Heart right ventricle (tissue), 16 donors: Measurements from ENCODE around the gene CHRNG. TPM values are rescaled to one million over a fixed set of nuclear protein-coding genes. Genes with fewer than 3 reads are reported as not detected.

ENCODE experiments used
- ATAC-seq, 8 donors: fragments of 200-7000 bp; cut with Tn5 transposase; one replicate each; pipeline ENCODE4 v1.9.1; 2020; ENCODE audit warnings: mild to moderate bottlenecking in 8 of 8, moderate library complexity in 8 of 8, moderate number of reproducible peaks in 1 of 8
- DNase-seq, 2 donors: peaks; one replicate each; pipeline ENCODE4 v3.0.0-alpha.2; 2020
- H3K27ac ChIP-seq, 10 donors: fragments of 200-600 bp; sonication (generic) in 2 of 10; one replicate each; pipeline versions ENCODE4 v1.5.0 to v1.8.0; 2020 to 2022; ENCODE audit warnings: mild to moderate bottlenecking in 3 of 10
- H3K27me3 ChIP-seq, 7 donors: fragments of 200-600 bp; one replicate each; pipeline ENCODE4 v1.8.0; 2021 to 2022; ENCODE audit warnings: mild to moderate bottlenecking in 2 of 7
- H3K36me3 ChIP-seq, 9 donors: fragments of 200-600 bp; sonication (generic) in 1 of 9; one replicate each; pipeline versions ENCODE4 v1.5.0 to v1.8.0; 2020 to 2022; ENCODE audit warnings: mild to moderate bottlenecking in 2 of 9
- H3K4me1 ChIP-seq, 9 donors: fragments of 200-600 bp; sonication (generic) in 1 of 9; one replicate each; pipeline versions ENCODE4 v1.5.0 to v1.8.0; 2020 to 2022; ENCODE audit warnings: mild to moderate bottlenecking in 4 of 9
- H3K4me3 ChIP-seq, 10 donors: fragments of 200-600 bp; sonication (generic) in 2 of 10; one replicate each; pipeline versions ENCODE4 v1.5.0 to v1.8.0; 2020 to 2022; ENCODE audit warnings: mild to moderate bottlenecking in 7 of 10, moderate library complexity in 2 of 10
- H3K9me3 ChIP-seq, 11 donors: fragments of 200-600 bp in 10 of 11; sonication (generic) in 2 of 11; one replicate each; pipeline versions ENCODE4 v1.5.0 to v1.8.0; 2013 to 2022; ENCODE audit warnings: mild to moderate bottlenecking in 2 of 11, control low read depth in 1 of 11, moderate library complexity in 1 of 11
- CTCF ChIP-seq, 9 donors: fragments of 200-600 bp; sonication (generic) in 2 of 9; IDR thresholded peaks; one replicate each; pipeline versions ENCODE4 v1.5.0 to v1.8.0; 2021 to 2022; ENCODE audit warnings: antibody characterized with exemption in 9 of 9, mild to moderate bottlenecking in 5 of 9, moderate library complexity in 1 of 9
- WGBS, 2 donors: extraction: QIAGEN DNeasy Blood & Tissue Kit; methylation state at CpG; one replicate each; pipeline ENCODE4 v1.1.7; 2013; ENCODE audit warnings: inconsistent platforms in 1 of 2; 5-methylcytosine and 5-hydroxymethylcytosine counted together
- intact Hi-C, 10 donors: fragments of 100-400 bp; cut with DNase I; formaldehyde crosslinking; loops; one replicate each; pipeline versions ENCODE4 v1.11.1 to v1.14.2; 2022
- polyA plus RNA-seq, 2 donors: library from polyadenylated mRNA; stranded (reverse); fragments of 200-250 nt; gene quantifications; one replicate each; pipeline ENCODE4 v1.2.3, GENCODE V29; 2013
- total RNA-seq, 10 donors: library from RNA; stranded (reverse); fragmentation: NEBNext Ultra II Directional in 3 of 10; extraction: Animal tissue kit (Norgen Biotek cat#: 25700) in 3 of 10; gene quantifications; one replicate each; pipeline versions ENCODE4 v1.2.1 to v1.2.4, GENCODE V29; 2021 to 2023
- donor health status: Arrhythmogenic right ventricular cardiomyopathy.
- donor health status: ischemic (EF 13 %, LVEDD 7.1; RV severe dilation, severe dysfunction).
- donor health status: healthy with polysubstance abuse.
- donor health status: DM: no; HTN: yes; CAD: no.
- donor health status: DM: no; HTN: no; CAD: no.
- donor health status: ischemic (EF 25% LVEDD 6.9; RV normal size, moderate dysfunction).
- donor health status: ischemic (EF 25% LVEDD 5.7; RV mildly dilated, moderate dysfunction).
- donor health status: healthy.
- donor health status: DM: yes; HTN: yes; CAD: no.
- donor health status: Ischemic cardiomyopathy.
- donor health status: ischemic (EF 35%, LVEDD 5.7; RV mildly dilated, moderate dysfunction).
- donor health status: nonischemic (EF 11% LVEDD 7.7; RV severe dilation, severe dysfunction).
- donor health status: DM: yes; HTN: yes; CAD: no.
- donor health status: PGD.
- donor health status: ischemic (EF 29% LVEDD 5.4; RV normal size, mild dysfunction).
- donor health status: nonischemic (EF 23%, LVEDD 6.1; RV moderate dilation, normal function).

Gene CHRNG
- total and polyA plus RNA-seq, 12 donors: not detected

- DNase-seq (no peak), ATAC-seq (no peak)
- Histone ChIP-seq H3K27me3 (no peaks in the 10 kb centered on the region), H3K4me3 (no peak overlapping the region), H3K27ac (no peak overlapping the region), H3K9me3 (no peaks in the 10 kb centered on the region), H3K36me3 (peaks cover 0 to 85% (median 38%) of the 10 kb centered on the region in 9 donors), H3K4me1 (peaks cover 0 to 14% (median 0%) of the 10 kb centered on the region in 9 donors)
- no peak for TF ChIP-seq CTCF (IDR thresholded peaks at IDR 0.05)
- WGBS, 2 donors: 87 to 88% methylated on average over 2 of the region's 2 CpGs
- intact Hi-C loops: no loop called here
Measured at GRCh38 chr2:232577841-232578240, 38.3 kb downstream of the CHRNG start.

DNA sequence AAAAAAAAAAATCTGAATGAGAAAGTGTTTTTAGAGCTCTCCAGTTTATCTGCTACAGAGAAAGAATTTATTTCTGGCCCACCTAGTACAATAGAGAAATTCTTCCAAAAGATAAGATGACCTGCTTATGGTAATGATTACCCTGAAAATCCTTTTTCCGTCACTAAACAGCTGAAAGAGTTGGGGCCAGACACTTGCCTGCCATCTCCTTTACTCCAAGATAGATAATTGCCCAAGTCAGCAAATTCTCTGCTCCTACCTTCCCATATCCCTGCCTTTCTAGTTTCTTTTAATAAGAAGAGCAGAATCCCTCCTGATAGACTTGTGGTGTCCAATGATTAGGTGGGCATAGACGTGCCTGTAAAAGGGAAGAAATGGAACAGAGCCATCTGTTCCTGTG is 39.1 kb downstream of the CHRNG start:
- no peak for DNase-seq
- Histone ChIP-seq H3K4me3 (no peak overlapping the region), H3K27me3 (no peaks in the 10 kb centered on the region), H3K27ac (no peak overlapping the region), H3K9me3 (peaks cover 0 to under 1% (median 0%) of the 10 kb centered on the region in 11 donors), H3K36me3 (peaks cover 0 to 85% (median 32%) of the 10 kb centered on the region in 9 donors), H3K4me1 (peaks cover 0 to 14% (median 0%) of the 10 kb centered on the region in 9 donors)
- intact Hi-C loops: no loop called here
- TF ChIP-seq CTCF (IDR thresholded peaks at IDR 0.05): no peak
- no peak for ATAC-seq
- 91 to 94% methylated on average over 2 of the region's 2 CpGs for WGBS, 2 donors

GRCh38 chr2:232580648-232580981 is 41.1 kb downstream of the CHRNG start:
- no peak for DNase-seq
- Histone ChIP-seq H3K4me3 (no peak overlapping the region), H3K9me3 (peaks cover 0 to 10% (median 0%) of the 10 kb centered on the region in 11 donors), H3K4me1 (peaks cover 0 to 14% (median 0%) of the 10 kb centered on the region in 9 donors), H3K36me3 (peaks cover 0 to 69% (median 12%) of the 10 kb centered on the region in 9 donors), H3K27ac (no peak overlapping the region), H3K27me3 (no peaks in the 10 kb centered on the region)
- ATAC-seq: no peak
- TF ChIP-seq CTCF (IDR thresholded peaks at IDR 0.05): no peak
- WGBS, 2 donors: 96 to 99% methylated on average over 6 of the region's 6 CpGs
- intact Hi-C loops: no loop called here

DNA sequence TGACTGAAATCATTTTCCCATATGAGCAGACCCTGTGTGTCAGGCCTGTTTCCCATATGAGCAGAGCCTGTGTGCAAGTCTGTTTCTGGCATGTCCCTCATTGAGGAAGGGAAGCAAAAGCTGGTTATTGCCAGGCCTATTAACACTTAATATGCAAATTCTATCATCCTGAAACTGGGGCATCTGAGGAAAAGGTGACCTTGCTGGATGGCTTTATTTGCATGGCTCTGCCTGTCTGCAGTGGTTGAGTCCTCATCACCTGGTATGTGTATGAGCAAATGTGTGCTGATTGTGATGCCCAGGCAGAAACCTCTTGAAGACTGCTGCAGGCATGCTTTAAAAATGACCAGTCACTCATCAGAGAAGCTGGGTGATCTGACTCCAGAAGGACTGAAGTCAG is 42.2 kb downstream of the CHRNG start:
- Histone ChIP-seq H3K4me3 (no peak overlapping the region), H3K36me3 (peaks cover 0 to 58% (median 12%) of the 10 kb centered on the region in 9 donors), H3K4me1 (peaks cover 0 to 14% (median 0%) of the 10 kb centered on the region in 9 donors), H3K27ac (no peak overlapping the region), H3K27me3 (no peaks in the 10 kb centered on the region), H3K9me3 (peaks cover 0 to 10% (median 0%) of the 10 kb centered on the region in 11 donors)
- intact Hi-C loops: no loop called here
- no peak for TF ChIP-seq CTCF (IDR thresholded peaks at IDR 0.05)
- DNase-seq (no peak), ATAC-seq (no peak)
